Liver (tissue), 9 donors: ENCODE data around the gene DMXL2. TPM values are rescaled to one million over a fixed set of nuclear protein-coding genes. Genes with fewer than 3 reads are reported as not detected.
"Not testable (repeated sequence)": the region's sequence is repeated elsewhere in the genome, so short reads cannot be mapped to it uniquely, and the experiment has no call there.

Source experiments
- DNase-seq: peaks from one replicate; pipeline ENCODE4 v3.0.0-alpha.2; 2017; ENCODE audit warnings: low spot score
- H3K27ac ChIP-seq, 2 donors: one replicate each; pipeline ENCODE4 v1.7.0; 2013; ENCODE audit warnings: inconsistent platforms in 2 of 2, low read length in 2 of 2, control low read depth in 1 of 2, low read depth in 1 of 2, mild to moderate bottlenecking in 1 of 2
- H3K27me3 ChIP-seq, 4 donors: one replicate each; pipeline versions ENCODE4 v1.6.1 to v1.7.0; 2013; ENCODE audit warnings: low read length in 3 of 4, inconsistent platforms in 1 of 4, mild to moderate bottlenecking in 1 of 4, moderate library complexity in 1 of 4; ENCODE audit not compliant: control insufficient read depth in 4 of 4, insufficient read depth in 4 of 4
- H3K36me3 ChIP-seq, 4 donors: one replicate each; pipeline versions ENCODE4 v1.6.1 to v1.7.0; 2013; ENCODE audit warnings: low read length in 3 of 4, mild to moderate bottlenecking in 3 of 4, low read depth in 1 of 4, moderate library complexity in 1 of 4; ENCODE audit not compliant: control insufficient read depth in 4 of 4, insufficient read depth in 3 of 4
- H3K4me1 ChIP-seq, 4 donors: one replicate each; pipeline versions ENCODE4 v1.6.1 to v1.7.0; 2013; ENCODE audit warnings: low read length in 3 of 4, mild to moderate bottlenecking in 3 of 4, moderate library complexity in 1 of 4; ENCODE audit not compliant: control insufficient read depth in 4 of 4, insufficient read depth in 4 of 4
- H3K4me3 ChIP-seq, 3 donors: one replicate each; pipeline versions ENCODE4 v1.6.1 to v1.7.0; 2013; ENCODE audit warnings: low read length in 3 of 3, control low read depth in 1 of 3, low read depth in 1 of 3, mild to moderate bottlenecking in 1 of 3
- H3K9ac ChIP-seq, 2 donors: one replicate each; pipeline ENCODE4 v1.7.0; 2013; ENCODE audit warnings: low read length in 2 of 2, mild to moderate bottlenecking in 2 of 2, moderate library complexity in 2 of 2, control low read depth in 1 of 2, low read depth in 1 of 2
- H3K9me3 ChIP-seq, 4 donors: one replicate each; pipeline versions ENCODE4 v1.6.1 to v1.7.0; 2013; ENCODE audit warnings: low read length in 3 of 4; ENCODE audit not compliant: control insufficient read depth in 4 of 4
- ATF3 ChIP-seq: IDR thresholded peaks from 2 replicates; pipeline ENCODE4 v1.6.1; 2016; ENCODE audit warnings: antibody characterized with exemption
- EGR1 ChIP-seq, 2 donors: IDR thresholded peaks; 2 replicates each; pipeline ENCODE4 v1.6.1; 2016 to 2018; ENCODE audit warnings: antibody characterized with exemption in 2 of 2, low read depth in 2 of 2
- FOXA1 ChIP-seq: IDR thresholded peaks from 2 replicates; pipeline ENCODE4 v1.6.1; 2016; ENCODE audit warnings: antibody characterized with exemption
- FOXA2 ChIP-seq: IDR thresholded peaks from 2 replicates; pipeline ENCODE4 v1.6.1; 2016; ENCODE audit warnings: antibody characterized with exemption
- GABPA ChIP-seq, 2 donors: IDR thresholded peaks in 1 of 2; conservative IDR thresholded peaks in 1 of 2; 2 replicates each; pipeline ENCODE4 v1.6.1; 2016; ENCODE audit warnings: antibody characterized with exemption in 2 of 2, mild to moderate bottlenecking in 1 of 2, moderate library complexity in 1 of 2
- HNF4A ChIP-seq, 2 donors: conservative IDR thresholded peaks; 2 replicates each; pipeline ENCODE4 v1.6.1; 2016; ENCODE audit warnings: antibody characterized with exemption in 2 of 2, mild to moderate bottlenecking in 2 of 2
- HNF4G ChIP-seq: IDR thresholded peaks from 2 replicates; pipeline ENCODE4 v1.6.1; 2016; ENCODE audit warnings: antibody characterized with exemption
- JUND ChIP-seq, 2 donors: IDR thresholded peaks; 2 replicates each; pipeline ENCODE4 v1.6.1; 2016; ENCODE audit warnings: antibody characterized with exemption in 2 of 2
- NR2F2 ChIP-seq: IDR thresholded peaks from 2 replicates; pipeline ENCODE4 v1.6.1; 2016; ENCODE audit warnings: antibody characterized with exemption
- RAD21 ChIP-seq, 2 donors: IDR thresholded peaks; 2 replicates each; pipeline ENCODE4 v1.6.1; 2016; ENCODE audit warnings: antibody characterized with exemption in 2 of 2, mild to moderate bottlenecking in 2 of 2
- RXRA ChIP-seq, 2 donors: IDR thresholded peaks; 2 replicates each; pipeline ENCODE4 v1.6.1; 2017 to 2018; ENCODE audit warnings: antibody characterized with exemption in 2 of 2, mild to moderate bottlenecking in 1 of 2
- SP1 ChIP-seq: IDR thresholded peaks from 2 replicates; pipeline ENCODE4 v1.6.1; 2018; ENCODE audit warnings: antibody characterized with exemption, mild to moderate bottlenecking
- TAF1 ChIP-seq: conservative IDR thresholded peaks from 2 replicates; pipeline ENCODE4 v1.6.1; 2016; ENCODE audit warnings: antibody characterized with exemption, mild to moderate bottlenecking
- YY1 ChIP-seq: IDR thresholded peaks from 2 replicates; pipeline ENCODE4 v1.6.1; 2016; ENCODE audit warnings: antibody characterized with exemption, mild to moderate bottlenecking
- WGBS: extraction: QIAGEN DNeasy Blood & Tissue Kit; methylation state at CpG from one replicate; pipeline ENCODE4 v1.1.7; 2013; 5-methylcytosine and 5-hydroxymethylcytosine counted together
- polyA plus RNA-seq, 2 donors: library from polyadenylated mRNA; stranded (reverse) in 1 of 2; unstranded in 1 of 2; fragments of 200-250 nt in 1 of 2; fragments of >200 nt in 1 of 2; fragmentation: Nextera tagmentation in 1 of 2; extraction: Ambion mirVana in 1 of 2; gene quantifications; one replicate each; pipeline versions ENCODE4 v1.2.1 to v1.2.3, GENCODE V29; 2013 to 2015
- total RNA-seq, 2 donors: library from RNA; depleted of rRNA; stranded (reverse); fragments of >200 nt; gene quantifications; one replicate each; pipeline ENCODE4 v1.2.3, GENCODE V29; 2014
- TF ChIP-seq, protein P1 (sequence below): fragments of 150-350 bp; IDR thresholded peaks from 2 replicates; pipeline ENCODE4 v1.5.1; 2017; ENCODE audit warnings: improper control_type of control experiment, low read depth, low read length; ENCODE audit not compliant: missing input control
- TF ChIP-seq, protein P2 (sequence below): IDR thresholded peaks from 2 replicates; pipeline ENCODE4 v1.6.1; 2016; ENCODE audit warnings: antibody characterized with exemption
- TF ChIP-seq, protein P3 (sequence below): IDR thresholded peaks from 2 replicates; pipeline ENCODE4 v1.6.1; 2016; ENCODE audit warnings: antibody characterized with exemption
- TF ChIP-seq, protein P4 (sequence below): IDR thresholded peaks from 2 replicates; pipeline ENCODE4 v1.6.1; 2016; ENCODE audit warnings: antibody characterized with exemption, mild to moderate bottlenecking
- donor health status: healthy.
- donor health status: healthy.
- donor health status: healthy.
- donor health status: healthy.
- donor health status: healthy.

Gene DMXL2
- total and polyA plus RNA-seq, 4 donors, result 3.4 to 58.5 (median 17.6) TPM

DNA sequence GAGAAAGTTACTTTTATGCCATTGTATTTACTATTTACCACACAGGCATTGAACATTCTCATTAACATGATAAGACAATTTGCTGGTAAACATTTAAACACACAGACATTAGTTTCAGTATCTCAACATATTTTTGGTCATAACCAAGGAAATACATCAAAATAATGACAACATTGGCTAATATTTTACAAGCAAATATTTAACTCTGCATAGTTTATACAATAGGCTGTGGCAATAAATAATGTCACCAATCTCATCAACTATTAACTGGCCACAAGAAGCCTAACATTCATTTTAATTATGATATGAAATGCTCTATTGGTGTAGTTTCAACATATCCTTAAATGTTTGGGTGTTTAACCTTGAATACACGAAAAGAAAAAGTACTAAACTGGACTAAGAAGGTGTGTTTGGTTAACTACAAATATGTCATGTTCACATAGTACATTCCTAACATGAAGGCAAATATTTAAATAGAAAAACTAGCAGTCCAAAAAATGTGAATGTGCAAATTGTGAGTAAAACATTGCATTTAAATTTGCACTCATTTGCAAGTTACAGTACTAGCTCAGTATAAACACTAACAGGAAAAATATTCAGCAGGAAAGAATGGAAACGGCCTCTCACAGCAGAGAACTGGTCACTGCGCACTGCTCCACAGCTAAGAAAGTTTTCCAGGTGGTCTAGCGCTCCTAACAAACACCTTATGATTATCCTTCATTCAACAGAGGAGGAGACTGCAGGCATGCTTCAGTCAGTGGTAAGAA is 174.5 kb downstream of the DMXL2 start:
- Histone ChIP-seq H3K4me1 (no peaks in the 10 kb centered on the region), H3K9ac (no peak overlapping the region), H3K27me3 (no peaks in the 10 kb centered on the region), H3K27ac (no peak overlapping the region), H3K36me3 (peaks cover 0 to 17% (median 11%) of the 10 kb centered on the region in 4 donors), H3K4me3 (no peak overlapping the region), H3K9me3 (no peaks in the 10 kb centered on the region)
- no peak for DNase-seq
- TF ChIP-seq RXRA (IDR thresholded peaks at IDR 0.05) (no peak), SP1 (no peak), ATF3 (no peak), JUND (IDR thresholded peaks at IDR 0.05) (no peak), EGR1 (IDR thresholded peaks at IDR 0.05; ENCODE audit: low read depth in 2 of 2) (no peak), HNF4G (no peak), NR2F2 (no peak), TAF1 (no peak), GABPA (IDR thresholded peaks at IDR 0.05 in 1 of 2, conservative IDR thresholded peaks at IDR 0.05 in 1 of 2) (no peak), FOXA1 (no peak), FOXA2 (no peak), RAD21 (IDR thresholded peaks at IDR 0.05) (no peak), HNF4A (conservative IDR thresholded peaks at IDR 0.05) (no peak), YY1 (no peak)
- TF ChIP-seq, protein P1, sequence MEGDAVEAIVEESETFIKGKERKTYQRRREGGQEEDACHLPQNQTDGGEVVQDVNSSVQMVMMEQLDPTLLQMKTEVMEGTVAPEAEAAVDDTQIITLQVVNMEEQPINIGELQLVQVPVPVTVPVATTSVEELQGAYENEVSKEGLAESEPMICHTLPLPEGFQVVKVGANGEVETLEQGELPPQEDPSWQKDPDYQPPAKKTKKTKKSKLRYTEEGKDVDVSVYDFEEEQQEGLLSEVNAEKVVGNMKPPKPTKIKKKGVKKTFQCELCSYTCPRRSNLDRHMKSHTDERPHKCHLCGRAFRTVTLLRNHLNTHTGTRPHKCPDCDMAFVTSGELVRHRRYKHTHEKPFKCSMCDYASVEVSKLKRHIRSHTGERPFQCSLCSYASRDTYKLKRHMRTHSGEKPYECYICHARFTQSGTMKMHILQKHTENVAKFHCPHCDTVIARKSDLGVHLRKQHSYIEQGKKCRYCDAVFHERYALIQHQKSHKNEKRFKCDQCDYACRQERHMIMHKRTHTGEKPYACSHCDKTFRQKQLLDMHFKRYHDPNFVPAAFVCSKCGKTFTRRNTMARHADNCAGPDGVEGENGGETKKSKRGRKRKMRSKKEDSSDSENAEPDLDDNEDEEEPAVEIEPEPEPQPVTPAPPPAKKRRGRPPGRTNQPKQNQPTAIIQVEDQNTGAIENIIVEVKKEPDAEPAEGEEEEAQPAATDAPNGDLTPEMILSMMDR, result no peak
- TF ChIP-seq, protein P2, sequence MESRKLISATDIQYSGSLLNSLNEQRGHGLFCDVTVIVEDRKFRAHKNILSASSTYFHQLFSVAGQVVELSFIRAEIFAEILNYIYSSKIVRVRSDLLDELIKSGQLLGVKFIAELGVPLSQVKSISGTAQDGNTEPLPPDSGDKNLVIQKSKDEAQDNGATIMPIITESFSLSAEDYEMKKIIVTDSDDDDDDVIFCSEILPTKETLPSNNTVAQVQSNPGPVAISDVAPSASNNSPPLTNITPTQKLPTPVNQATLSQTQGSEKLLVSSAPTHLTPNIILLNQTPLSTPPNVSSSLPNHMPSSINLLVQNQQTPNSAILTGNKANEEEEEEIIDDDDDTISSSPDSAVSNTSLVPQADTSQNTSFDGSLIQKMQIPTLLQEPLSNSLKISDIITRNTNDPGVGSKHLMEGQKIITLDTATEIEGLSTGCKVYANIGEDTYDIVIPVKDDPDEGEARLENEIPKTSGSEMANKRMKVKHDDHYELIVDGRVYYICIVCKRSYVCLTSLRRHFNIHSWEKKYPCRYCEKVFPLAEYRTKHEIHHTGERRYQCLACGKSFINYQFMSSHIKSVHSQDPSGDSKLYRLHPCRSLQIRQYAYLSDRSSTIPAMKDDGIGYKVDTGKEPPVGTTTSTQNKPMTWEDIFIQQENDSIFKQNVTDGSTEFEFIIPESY, result no peak
- TF ChIP-seq, protein P3, sequence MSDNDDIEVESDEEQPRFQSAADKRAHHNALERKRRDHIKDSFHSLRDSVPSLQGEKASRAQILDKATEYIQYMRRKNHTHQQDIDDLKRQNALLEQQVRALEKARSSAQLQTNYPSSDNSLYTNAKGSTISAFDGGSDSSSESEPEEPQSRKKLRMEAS, result no peak
- TF ChIP-seq, protein P4, sequence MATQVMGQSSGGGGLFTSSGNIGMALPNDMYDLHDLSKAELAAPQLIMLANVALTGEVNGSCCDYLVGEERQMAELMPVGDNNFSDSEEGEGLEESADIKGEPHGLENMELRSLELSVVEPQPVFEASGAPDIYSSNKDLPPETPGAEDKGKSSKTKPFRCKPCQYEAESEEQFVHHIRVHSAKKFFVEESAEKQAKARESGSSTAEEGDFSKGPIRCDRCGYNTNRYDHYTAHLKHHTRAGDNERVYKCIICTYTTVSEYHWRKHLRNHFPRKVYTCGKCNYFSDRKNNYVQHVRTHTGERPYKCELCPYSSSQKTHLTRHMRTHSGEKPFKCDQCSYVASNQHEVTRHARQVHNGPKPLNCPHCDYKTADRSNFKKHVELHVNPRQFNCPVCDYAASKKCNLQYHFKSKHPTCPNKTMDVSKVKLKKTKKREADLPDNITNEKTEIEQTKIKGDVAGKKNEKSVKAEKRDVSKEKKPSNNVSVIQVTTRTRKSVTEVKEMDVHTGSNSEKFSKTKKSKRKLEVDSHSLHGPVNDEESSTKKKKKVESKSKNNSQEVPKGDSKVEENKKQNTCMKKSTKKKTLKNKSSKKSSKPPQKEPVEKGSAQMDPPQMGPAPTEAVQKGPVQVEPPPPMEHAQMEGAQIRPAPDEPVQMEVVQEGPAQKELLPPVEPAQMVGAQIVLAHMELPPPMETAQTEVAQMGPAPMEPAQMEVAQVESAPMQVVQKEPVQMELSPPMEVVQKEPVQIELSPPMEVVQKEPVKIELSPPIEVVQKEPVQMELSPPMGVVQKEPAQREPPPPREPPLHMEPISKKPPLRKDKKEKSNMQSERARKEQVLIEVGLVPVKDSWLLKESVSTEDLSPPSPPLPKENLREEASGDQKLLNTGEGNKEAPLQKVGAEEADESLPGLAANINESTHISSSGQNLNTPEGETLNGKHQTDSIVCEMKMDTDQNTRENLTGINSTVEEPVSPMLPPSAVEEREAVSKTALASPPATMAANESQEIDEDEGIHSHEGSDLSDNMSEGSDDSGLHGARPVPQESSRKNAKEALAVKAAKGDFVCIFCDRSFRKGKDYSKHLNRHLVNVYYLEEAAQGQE, result no peak
- 82% methylated on average over 4 of the region's 4 CpGs for WGBS

DNA sequence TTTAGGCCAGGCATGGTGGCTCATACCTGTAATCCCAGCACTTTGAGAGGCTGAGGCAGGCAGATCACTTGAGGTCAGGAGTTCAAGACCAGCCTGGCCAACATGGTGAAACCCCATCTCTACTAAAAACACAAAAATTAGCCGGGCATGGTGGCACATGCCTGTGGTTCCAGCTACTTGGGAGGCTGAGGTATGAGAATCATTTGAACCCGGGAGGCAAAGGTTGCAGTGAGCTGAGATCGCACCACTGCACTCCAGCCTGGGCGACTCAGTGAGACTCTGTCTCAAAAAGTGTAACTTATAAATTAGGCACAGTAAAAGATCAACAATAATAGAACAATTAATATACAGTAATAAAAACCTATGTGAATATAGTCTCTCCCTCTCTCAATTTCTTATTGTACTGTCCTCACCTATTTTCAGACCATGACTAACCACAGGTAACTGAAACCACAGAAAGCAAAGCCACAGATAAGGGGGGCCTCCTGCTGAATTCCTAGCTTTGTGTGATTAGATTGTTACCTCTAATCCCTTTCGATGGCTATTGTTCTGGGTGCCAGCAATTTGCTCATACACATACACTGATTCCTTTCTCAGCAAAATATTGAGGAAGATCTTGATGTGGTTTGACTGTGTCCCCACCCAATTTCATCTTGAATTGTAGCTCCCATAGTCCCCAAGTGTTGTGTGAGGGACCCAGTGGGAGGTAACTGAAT is 176.4 kb downstream of the DMXL2 start:
- not testable (repeated sequence) for H3K9me3 ChIP-seq, H3K27ac ChIP-seq, H3K27me3 ChIP-seq, H3K4me1 ChIP-seq, H3K9ac ChIP-seq, DNase-seq, H3K4me3 ChIP-seq
- H3K36me3 ChIP-seq, result peaks cover 0 to 17% (median 11%) of the 10 kb centered on the region in 4 donors
- WGBS, result 97% methylated on average over 5 of the region's 5 CpGs
